GM13976 (cell line): ENCODE measurements around the gene WDR70.
"Not testable (repeated sequence)": the region's sequence is repeated elsewhere in the genome, so short reads cannot be mapped to it uniquely, and the experiment has no call there.

Source experiments
- DNase-seq: peaks from one replicate; pipeline ENCODE4 v3.0.0; 2012; ENCODE audit warnings: low spot score
- in situ Hi-C: fragments of 300-500 bp; cut with MboI; formaldehyde crosslinking; loops from one replicate; pipeline ENCODE4 v1.12.0; 2022; ENCODE audit warnings: low sequenced_read_pairs, mixed read lengths, inconsistent platforms; ENCODE audit not compliant: unreplicated experiment
- TF ChIP-seq, protein P1 (sequence below): IDR thresholded peaks from 2 replicates; pipeline ENCODE4 v1.5.1; 2012; ENCODE audit warnings: borderline replicate concordance, mild to moderate bottlenecking; ENCODE audit not compliant: insufficient read depth; ENCODE audit errors: extremely low read depth, missing control alignments, control extremely low read depth

WDR70 gene

DNA sequence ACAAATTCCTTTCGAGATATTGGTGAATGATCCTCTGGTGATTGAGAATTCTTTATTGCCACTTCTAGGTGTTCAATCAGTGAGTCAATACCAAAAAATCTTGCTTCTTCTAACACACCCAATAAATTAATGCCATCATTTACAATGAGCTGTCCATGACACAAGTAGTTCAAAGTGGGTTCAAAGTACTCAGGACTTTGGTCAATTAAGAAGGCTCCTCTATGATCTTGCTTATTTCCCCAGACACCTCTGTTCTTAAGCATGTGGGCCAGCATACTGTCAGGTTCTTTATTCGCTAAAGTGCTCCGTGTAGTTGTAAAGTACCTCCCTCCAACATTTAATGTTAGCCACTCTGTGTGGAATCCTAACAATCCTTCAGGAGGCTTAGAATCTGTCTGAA lies 127.1 kb downstream of the WDR70 start:
- no peak for DNase-seq
- in situ Hi-C loops: no loop called here
- TF ChIP-seq, protein P1, sequence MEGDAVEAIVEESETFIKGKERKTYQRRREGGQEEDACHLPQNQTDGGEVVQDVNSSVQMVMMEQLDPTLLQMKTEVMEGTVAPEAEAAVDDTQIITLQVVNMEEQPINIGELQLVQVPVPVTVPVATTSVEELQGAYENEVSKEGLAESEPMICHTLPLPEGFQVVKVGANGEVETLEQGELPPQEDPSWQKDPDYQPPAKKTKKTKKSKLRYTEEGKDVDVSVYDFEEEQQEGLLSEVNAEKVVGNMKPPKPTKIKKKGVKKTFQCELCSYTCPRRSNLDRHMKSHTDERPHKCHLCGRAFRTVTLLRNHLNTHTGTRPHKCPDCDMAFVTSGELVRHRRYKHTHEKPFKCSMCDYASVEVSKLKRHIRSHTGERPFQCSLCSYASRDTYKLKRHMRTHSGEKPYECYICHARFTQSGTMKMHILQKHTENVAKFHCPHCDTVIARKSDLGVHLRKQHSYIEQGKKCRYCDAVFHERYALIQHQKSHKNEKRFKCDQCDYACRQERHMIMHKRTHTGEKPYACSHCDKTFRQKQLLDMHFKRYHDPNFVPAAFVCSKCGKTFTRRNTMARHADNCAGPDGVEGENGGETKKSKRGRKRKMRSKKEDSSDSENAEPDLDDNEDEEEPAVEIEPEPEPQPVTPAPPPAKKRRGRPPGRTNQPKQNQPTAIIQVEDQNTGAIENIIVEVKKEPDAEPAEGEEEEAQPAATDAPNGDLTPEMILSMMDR: no peak

DNA sequence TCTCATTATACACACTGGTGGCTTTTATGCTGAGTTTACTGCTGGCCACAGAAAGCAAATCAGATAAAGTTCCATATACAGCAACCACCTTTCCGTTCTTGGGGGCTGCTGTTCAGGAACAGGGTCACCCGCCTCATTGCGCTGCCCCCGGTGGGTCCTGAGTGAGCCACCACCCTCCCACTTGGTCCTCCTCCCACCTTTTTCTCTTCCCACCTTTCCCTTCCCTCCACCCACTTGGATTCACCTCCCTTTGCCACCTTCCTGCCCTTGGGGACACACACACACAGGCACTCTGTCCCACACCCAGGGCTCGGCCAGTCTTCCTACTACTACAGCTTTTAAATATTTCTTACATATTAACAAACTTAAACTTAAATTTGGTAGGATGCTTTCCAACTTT lies 127.6 kb downstream of the WDR70 start:
- TF ChIP-seq, protein P1: no peak
- DNase-seq: no peak
- in situ Hi-C loops: no loop called here

DNA sequence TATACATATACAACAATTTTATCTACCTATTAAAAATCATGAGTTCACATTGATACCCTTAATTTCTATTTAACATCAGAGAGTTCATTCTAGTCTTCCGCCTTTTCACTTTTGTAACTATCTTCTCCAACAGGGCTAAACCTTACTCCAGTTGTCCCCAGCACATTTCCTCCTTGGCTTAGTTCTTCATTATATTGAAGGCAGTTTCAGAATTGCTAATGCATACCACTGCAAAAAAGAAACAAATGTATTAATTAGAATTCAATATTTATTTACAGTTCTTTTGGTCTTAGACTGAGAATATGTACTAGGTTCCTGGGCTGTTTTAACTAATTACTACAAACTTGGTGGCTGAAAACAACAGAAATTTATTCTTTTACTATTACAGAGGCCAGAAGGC lies 132.5 kb downstream of the WDR70 start:
- in situ Hi-C loops: no loop called here
- DNase-seq: no peak
- TF ChIP-seq, protein P1: no peak

DNA sequence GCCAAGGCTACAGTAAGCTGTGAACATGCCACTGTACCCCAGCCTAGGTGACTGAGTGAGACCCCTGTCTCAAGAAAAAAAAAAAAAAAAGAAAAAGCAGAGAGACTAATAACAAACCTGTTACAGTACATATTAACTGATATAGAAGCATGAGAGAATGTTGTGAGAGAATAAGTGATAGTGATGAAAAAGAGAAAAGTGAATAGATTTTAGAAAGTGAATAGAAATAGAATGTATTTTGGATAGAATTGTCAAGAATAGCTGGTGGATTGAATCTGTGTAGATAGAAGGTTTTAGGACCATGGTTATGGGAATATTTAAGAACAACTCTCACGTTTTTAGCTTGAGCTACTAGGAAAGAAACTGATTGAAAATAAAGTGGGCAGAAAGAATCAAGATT lies 135.8 kb downstream of the WDR70 start:
- DNase-seq: no peak
- in situ Hi-C loops: no loop called here
- TF ChIP-seq, protein P1: no peak

DNA sequence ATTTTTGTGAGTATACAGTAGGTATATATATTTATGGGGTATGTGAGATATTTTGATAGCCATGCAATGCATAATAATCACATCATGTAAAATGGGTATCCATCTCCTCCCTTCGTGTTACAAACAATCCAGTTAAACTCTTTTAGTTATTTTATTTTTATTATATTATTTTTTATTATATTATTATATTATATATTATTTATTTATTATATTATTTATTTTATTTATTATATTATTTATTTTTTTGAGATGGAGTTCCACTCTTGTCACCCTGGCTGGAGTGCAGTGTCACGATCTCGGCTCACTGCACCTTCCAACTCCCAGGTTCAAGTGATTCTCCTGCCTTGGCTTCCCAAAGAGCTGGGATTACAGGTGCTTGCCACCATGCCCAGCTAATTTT lies 138.6 kb downstream of the WDR70 start:
- TF ChIP-seq, protein P1: no peak
- in situ Hi-C loops: no loop called here
- no peak for DNase-seq

DNA sequence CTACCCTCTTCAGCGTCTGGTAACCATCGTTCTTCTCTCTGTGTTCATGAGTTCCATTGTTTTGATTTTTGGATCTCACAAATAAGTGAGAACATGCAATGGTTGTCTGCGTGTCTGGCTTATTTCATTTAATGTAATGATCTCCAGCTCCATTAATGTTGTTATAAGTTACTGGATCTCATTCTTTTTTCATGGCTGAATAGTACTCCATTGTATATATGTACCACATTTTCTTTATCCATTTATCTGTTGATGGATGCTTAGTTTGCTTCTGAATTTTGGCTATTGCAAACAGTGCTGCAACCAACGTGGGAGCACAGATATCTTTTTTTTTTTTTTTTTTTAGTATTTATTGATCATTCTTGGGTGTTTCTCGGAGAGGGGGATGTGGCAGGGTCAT lies 139.2 kb downstream of the WDR70 start:
- not testable (repeated sequence) for DNase-seq

DNA sequence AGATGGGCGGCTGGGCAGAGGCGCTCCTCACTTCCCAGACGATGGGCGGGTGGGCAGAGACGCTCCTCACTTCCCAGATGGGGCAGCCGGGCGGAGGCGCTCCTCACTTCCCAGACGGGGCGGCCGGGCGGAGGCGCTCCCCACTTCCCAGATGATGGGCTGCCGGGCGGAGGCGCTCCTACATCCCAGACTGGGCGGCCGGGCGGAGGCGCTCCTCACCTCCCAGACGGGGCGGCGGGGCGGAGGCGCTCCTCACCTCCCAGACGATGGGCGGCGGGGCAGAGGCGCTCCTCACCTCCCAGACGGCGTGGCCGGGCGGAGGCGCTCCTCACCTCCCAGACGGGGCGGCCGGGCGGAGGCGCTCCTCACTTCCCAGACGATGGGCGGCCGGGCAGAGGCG lies 140.2 kb downstream of the WDR70 start:
- DNase-seq: no peak
- in situ Hi-C loops: no loop called here
- TF ChIP-seq, protein P1: no peak

More for the DNA sequence above, 139.2 kb downstream of the WDR70 start:
- in situ Hi-C loops: not testable (repeated sequence)
